Measurements from ENCODE around the gene MPRIP.

Gene MPRIP

DNA sequence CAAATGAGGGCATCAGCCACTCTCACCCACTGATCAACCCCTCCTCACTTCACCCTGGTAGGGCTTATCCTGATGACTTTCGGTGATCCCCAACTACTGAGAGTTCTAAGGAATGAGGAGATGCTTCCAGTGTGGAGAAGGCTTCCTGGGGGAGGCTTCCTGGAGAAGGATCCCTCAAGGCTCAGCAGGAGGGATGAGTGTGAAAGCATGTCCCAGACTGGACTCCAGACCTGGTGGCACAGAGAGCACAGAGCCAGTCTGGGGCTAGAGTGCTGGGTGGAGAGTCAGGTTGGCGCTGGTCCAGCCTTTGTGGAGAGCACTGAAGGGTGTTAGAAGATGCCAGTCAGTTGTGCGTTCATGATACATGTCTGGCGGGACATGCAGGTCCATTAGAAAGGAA, 110.1 kb downstream of the MPRIP start:
- peaks cover 71 to 82% of the 10 kb centered on the region in 2 experiments for H3K36me3 ChIP-seq (ENCODE audit: control insufficient read depth in 1 of 2, insufficient read depth in 2 of 2, low read length in 2 of 2)
- H2BK12ac ChIP-seq (ENCODE audit: low read length): no peak overlapping the region
- no peaks in the 10 kb centered on the region for H3K79me1 ChIP-seq (ENCODE audit: low read length)
- H2BK120ac ChIP-seq (ENCODE audit: insufficient read depth, low read length, poor library complexity): no peak overlapping the region
- no peak overlapping the region for H3K14ac ChIP-seq (ENCODE audit: low read length)
- no peak overlapping the region for H3K4me2 ChIP-seq (ENCODE audit: low read length)
- H3K4ac ChIP-seq (ENCODE audit: low read depth, low read length): no peak overlapping the region
- H3K9ac ChIP-seq (ENCODE audit: low read length): no peak overlapping the region
- H2AFZ ChIP-seq (ENCODE audit: insufficient read depth, low read length, poor library complexity): no peak overlapping the region
- no CpG with 5 or more reads among the region's 4 CpGs for WGBS (ENCODE audit: extremely low coverage, insufficient coverage, insufficient read length)
- no peaks in the 10 kb centered on the region for H3K79me2 ChIP-seq (ENCODE audit: control insufficient read depth, insufficient read depth, low read length, poor library complexity)
- no peaks in the 10 kb centered on the region for H3K4me1 ChIP-seq (ENCODE audit: control insufficient read depth in 1 of 2, insufficient read depth in 2 of 2, low read length in 2 of 2)
- H2AK5ac ChIP-seq (ENCODE audit: low read length): no peak overlapping the region
- H4K12ac ChIP-seq (ENCODE audit: low read depth, low read length): no peak overlapping the region
- no peaks in the 10 kb centered on the region for H3K27me3 ChIP-seq (ENCODE audit: insufficient read depth, low read length)
- H2BK5ac ChIP-seq (ENCODE audit: low read depth, low read length, poor library complexity): no peak overlapping the region
- H3K27ac ChIP-seq (ENCODE audit: low read depth, low read length): no peak overlapping the region
- no peak overlapping the region for H3K23ac ChIP-seq (ENCODE audit: low read length)
- H3K9me3 ChIP-seq (ENCODE audit: insufficient read depth, low read depth, low read length): no peaks in the 10 kb centered on the region
- H4K8ac ChIP-seq (ENCODE audit: low read depth, low read length): no peak overlapping the region
- H3K18ac ChIP-seq (ENCODE audit: low read length): no peak overlapping the region
- no peak overlapping the region for H3K4me3 ChIP-seq (ENCODE audit: low read depth, low read length)
- no peak for DNase-seq
- H4K91ac ChIP-seq (ENCODE audit: low read depth, low read length): no peak overlapping the region

DNA sequence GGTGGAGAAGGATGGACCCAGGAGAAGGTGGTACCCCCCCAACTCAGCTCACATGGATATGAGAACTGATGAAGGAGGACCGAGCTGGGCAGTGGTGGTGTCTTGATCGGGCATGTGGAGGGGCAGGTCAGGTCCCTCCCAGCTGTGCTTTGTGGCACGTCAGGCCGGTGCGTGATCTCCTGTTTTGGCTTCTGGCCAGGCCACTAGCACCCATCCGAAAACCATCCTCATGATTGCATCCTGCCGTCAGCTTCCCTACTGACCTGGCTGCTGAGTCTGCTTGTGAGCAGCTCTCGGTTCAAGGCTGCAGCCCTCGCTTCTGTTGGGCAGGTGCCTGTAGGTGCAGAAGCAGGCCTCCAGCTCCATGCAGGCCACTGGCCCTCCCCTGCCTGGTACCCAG, 110.8 kb downstream of the MPRIP start:
- Histone ChIP-seq H2AFZ (ENCODE audit: insufficient read depth, low read length, poor library complexity) (no peak overlapping the region), H3K4ac (ENCODE audit: low read depth, low read length) (no peak overlapping the region), H4K12ac (ENCODE audit: low read depth, low read length) (no peak overlapping the region), H4K8ac (ENCODE audit: low read depth, low read length) (no peak overlapping the region), H3K9me3 (ENCODE audit: insufficient read depth, low read depth, low read length) (no peaks in the 10 kb centered on the region), H3K14ac (ENCODE audit: low read length) (no peak overlapping the region), H2BK5ac (ENCODE audit: low read depth, low read length, poor library complexity) (no peak overlapping the region), H3K27me3 (ENCODE audit: insufficient read depth, low read length) (no peaks in the 10 kb centered on the region), H2AK5ac (ENCODE audit: low read length) (no peak overlapping the region), H2BK12ac (ENCODE audit: low read length) (no peak overlapping the region), H3K23ac (ENCODE audit: low read length) (no peak overlapping the region), H3K4me2 (ENCODE audit: low read length) (no peak overlapping the region), H3K27ac (ENCODE audit: low read depth, low read length) (no peak overlapping the region), H3K4me3 (ENCODE audit: low read depth, low read length) (no peak overlapping the region), H3K4me1 (ENCODE audit: control insufficient read depth in 1 of 2, insufficient read depth in 2 of 2, low read length in 2 of 2) (no peaks in the 10 kb centered on the region), H3K36me3 (ENCODE audit: control insufficient read depth in 1 of 2, insufficient read depth in 2 of 2, low read length in 2 of 2) (peaks cover 71 to 79% of the 10 kb centered on the region in 2 experiments), H3K79me2 (ENCODE audit: control insufficient read depth, insufficient read depth, low read length, poor library complexity) (no peaks in the 10 kb centered on the region), H4K91ac (ENCODE audit: low read depth, low read length) (no peak overlapping the region), H3K79me1 (ENCODE audit: low read length) (no peaks in the 10 kb centered on the region), H3K9ac (ENCODE audit: low read length) (no peak overlapping the region), H2BK120ac (ENCODE audit: insufficient read depth, low read length, poor library complexity) (no peak overlapping the region), H3K18ac (ENCODE audit: low read length) (no peak overlapping the region)
- no CpG with 5 or more reads among the region's 9 CpGs for WGBS (ENCODE audit: extremely low coverage, insufficient coverage, insufficient read length)
- DNase-seq: no peak

DNA sequence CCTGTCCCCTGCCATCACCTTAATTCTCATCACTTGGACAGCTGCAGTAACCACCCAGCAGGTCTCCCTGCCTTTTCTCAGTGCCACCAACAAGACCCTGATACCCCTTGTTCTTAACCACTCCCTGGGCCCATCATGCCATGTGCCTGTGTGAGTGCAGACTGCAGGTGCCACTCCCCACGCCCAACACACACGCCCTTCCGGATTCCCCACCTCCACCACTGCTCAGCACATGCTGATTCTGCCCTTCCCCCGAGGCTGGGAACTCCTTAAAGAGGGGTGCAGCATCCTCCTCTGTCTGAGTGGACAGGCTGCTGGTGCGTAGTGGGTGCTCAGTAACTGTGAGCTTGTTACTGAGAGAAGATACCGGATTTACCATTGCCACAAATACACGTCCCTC, 111.5 kb downstream of the MPRIP start:
- Histone ChIP-seq H4K12ac (ENCODE audit: low read depth, low read length) (no peak overlapping the region), H2BK120ac (ENCODE audit: insufficient read depth, low read length, poor library complexity) (no peak overlapping the region), H2BK12ac (ENCODE audit: low read length) (no peak overlapping the region), H3K4me3 (ENCODE audit: low read depth, low read length) (no peak overlapping the region), H4K91ac (ENCODE audit: low read depth, low read length) (no peak overlapping the region), H3K4me1 (ENCODE audit: control insufficient read depth in 1 of 2, insufficient read depth in 2 of 2, low read length in 2 of 2) (no peaks in the 10 kb centered on the region), H2AFZ (ENCODE audit: insufficient read depth, low read length, poor library complexity) (no peak overlapping the region), H3K27me3 (ENCODE audit: insufficient read depth, low read length) (no peaks in the 10 kb centered on the region), H2BK5ac (ENCODE audit: low read depth, low read length, poor library complexity) (no peak overlapping the region), H3K14ac (ENCODE audit: low read length) (no peak overlapping the region), H3K79me2 (ENCODE audit: control insufficient read depth, insufficient read depth, low read length, poor library complexity) (no peaks in the 10 kb centered on the region), H3K9me3 (ENCODE audit: insufficient read depth, low read depth, low read length) (no peaks in the 10 kb centered on the region), H3K4me2 (ENCODE audit: low read length) (no peak overlapping the region), H3K27ac (ENCODE audit: low read depth, low read length) (no peak overlapping the region), H3K4ac (ENCODE audit: low read depth, low read length) (no peak overlapping the region), H4K8ac (ENCODE audit: low read depth, low read length) (no peak overlapping the region), H3K23ac (ENCODE audit: low read length) (no peak overlapping the region), H3K36me3 (ENCODE audit: control insufficient read depth in 1 of 2, insufficient read depth in 2 of 2, low read length in 2 of 2) (peaks cover 75 to 82% of the 10 kb centered on the region in 2 experiments), H3K9ac (ENCODE audit: low read length) (no peak overlapping the region), H2AK5ac (ENCODE audit: low read length) (no peak overlapping the region), H3K18ac (ENCODE audit: low read length) (no peak overlapping the region), H3K79me1 (ENCODE audit: low read length) (no peaks in the 10 kb centered on the region)
- no peak for DNase-seq
- WGBS (ENCODE audit: extremely low coverage, insufficient coverage, insufficient read length): no CpG with 5 or more reads among the region's 7 CpGs

DNA sequence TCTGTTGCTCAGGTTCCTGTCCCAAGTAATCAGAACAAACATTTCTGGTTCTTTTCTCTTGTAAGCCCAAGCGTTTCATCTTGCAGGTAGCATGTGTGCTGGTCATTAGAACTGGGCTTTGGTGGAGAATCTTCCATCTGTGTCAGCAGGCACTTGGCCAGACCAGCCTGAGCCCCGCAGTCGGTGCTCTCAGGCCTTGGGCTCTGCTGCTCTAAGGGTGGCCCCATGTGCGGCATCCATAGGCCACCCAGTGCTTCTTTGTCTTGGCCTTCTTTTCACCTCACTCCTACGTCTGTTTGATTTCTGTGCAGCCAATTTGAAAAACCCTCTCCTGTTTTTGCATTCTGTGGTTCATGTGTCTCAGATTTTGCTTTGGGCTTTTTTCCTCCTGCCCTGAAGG, 112.3 kb downstream of the MPRIP start:
- no peak overlapping the region for H3K18ac ChIP-seq (ENCODE audit: low read length)
- peaks cover 83 to 90% of the 10 kb centered on the region in 2 experiments for H3K36me3 ChIP-seq (ENCODE audit: control insufficient read depth in 1 of 2, insufficient read depth in 2 of 2, low read length in 2 of 2)
- no peak overlapping the region for H3K4me2 ChIP-seq (ENCODE audit: low read length)
- no peak overlapping the region for H4K12ac ChIP-seq (ENCODE audit: low read depth, low read length)
- no peak for DNase-seq
- H3K9me3 ChIP-seq (ENCODE audit: insufficient read depth, low read depth, low read length): no peaks in the 10 kb centered on the region
- no peak overlapping the region for H2AK5ac ChIP-seq (ENCODE audit: low read length)
- no peaks in the 10 kb centered on the region for H3K4me1 ChIP-seq (ENCODE audit: control insufficient read depth in 1 of 2, insufficient read depth in 2 of 2, low read length in 2 of 2)
- no peak overlapping the region for H4K8ac ChIP-seq (ENCODE audit: low read depth, low read length)
- no peak overlapping the region for H3K4ac ChIP-seq (ENCODE audit: low read depth, low read length)
- H3K4me3 ChIP-seq (ENCODE audit: low read depth, low read length): no peak overlapping the region
- no peak overlapping the region for H3K23ac ChIP-seq (ENCODE audit: low read length)
- H3K14ac ChIP-seq (ENCODE audit: low read length): no peak overlapping the region
- no peak overlapping the region for H2BK12ac ChIP-seq (ENCODE audit: low read length)
- H3K27me3 ChIP-seq (ENCODE audit: insufficient read depth, low read length): no peaks in the 10 kb centered on the region
- no peak overlapping the region for H4K91ac ChIP-seq (ENCODE audit: low read depth, low read length)
- no peaks in the 10 kb centered on the region for H3K79me2 ChIP-seq (ENCODE audit: control insufficient read depth, insufficient read depth, low read length, poor library complexity)
- WGBS (ENCODE audit: extremely low coverage, insufficient coverage, insufficient read length): no CpG with 5 or more reads among the region's 5 CpGs
- no peaks in the 10 kb centered on the region for H3K79me1 ChIP-seq (ENCODE audit: low read length)
- H2BK120ac ChIP-seq (ENCODE audit: insufficient read depth, low read length, poor library complexity): no peak overlapping the region
- H3K27ac ChIP-seq (ENCODE audit: low read depth, low read length): no peak overlapping the region
- no peak overlapping the region for H3K9ac ChIP-seq (ENCODE audit: low read length)
- H2BK5ac ChIP-seq (ENCODE audit: low read depth, low read length, poor library complexity): no peak overlapping the region
- no peak overlapping the region for H2AFZ ChIP-seq (ENCODE audit: insufficient read depth, low read length, poor library complexity)

Data from trophoblast cell (in vitro differentiated cells and primary cell).